ENCODE results near the gene TNP2.
A peak's percentile ranks its signal among the peaks of the same experiment; 100 is the strongest.

The TNP2 gene

DNA sequence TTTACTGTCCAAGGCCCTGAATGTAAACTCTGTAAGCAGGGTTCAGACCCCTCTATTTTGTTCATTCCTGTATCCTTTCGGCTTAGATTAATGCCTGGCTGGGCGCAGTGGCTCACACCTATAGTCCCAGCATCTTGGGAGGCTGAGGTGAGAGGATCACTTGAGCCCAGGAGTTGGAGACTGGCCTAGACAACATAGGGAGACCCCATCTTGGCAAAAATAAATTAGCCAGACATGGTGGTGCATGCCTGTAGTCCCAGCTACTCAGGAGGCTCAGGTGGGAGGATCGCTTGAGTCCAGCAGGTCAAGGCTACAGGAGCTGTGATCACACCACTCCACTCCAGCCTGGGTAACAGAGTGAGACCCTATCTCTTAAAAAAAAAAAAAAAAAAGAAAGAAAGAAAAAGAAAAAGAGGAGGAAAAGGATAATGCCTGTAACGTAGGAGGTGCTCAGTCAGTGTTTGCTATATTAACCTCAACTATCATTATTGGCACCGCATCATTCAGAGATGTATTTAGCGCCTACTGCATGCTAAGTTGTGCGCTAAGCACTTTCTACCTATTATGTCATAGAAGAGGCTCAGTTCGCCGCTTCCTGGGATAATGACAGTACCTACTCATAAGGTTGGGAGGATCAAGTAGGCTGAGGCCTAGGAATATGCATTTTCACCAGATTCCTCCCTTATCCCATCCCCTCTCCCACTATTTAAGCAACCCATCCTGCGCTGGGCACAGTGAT, 18.2 kb downstream of the TNP2 start:
- no peak overlapping the region for H3K4me3 ChIP-seq (replicated peaks in 1 of 2; ENCODE audit: low read depth in 2 of 2, low read length in 2 of 2)
- TF ChIP-seq CTCF (IDR thresholded peaks at IDR 0.05; ENCODE audit: low read depth, low read length): no peak
- no peak for DNase-seq (ENCODE audit: low read depth in 2 of 2)

GRCh38 chr16:11250091-11250785, 18.9 kb downstream of the TNP2 start:
- no peak overlapping the region for H3K4me3 ChIP-seq (replicated peaks in 1 of 2; ENCODE audit: low read depth in 2 of 2, low read length in 2 of 2)

DNA sequence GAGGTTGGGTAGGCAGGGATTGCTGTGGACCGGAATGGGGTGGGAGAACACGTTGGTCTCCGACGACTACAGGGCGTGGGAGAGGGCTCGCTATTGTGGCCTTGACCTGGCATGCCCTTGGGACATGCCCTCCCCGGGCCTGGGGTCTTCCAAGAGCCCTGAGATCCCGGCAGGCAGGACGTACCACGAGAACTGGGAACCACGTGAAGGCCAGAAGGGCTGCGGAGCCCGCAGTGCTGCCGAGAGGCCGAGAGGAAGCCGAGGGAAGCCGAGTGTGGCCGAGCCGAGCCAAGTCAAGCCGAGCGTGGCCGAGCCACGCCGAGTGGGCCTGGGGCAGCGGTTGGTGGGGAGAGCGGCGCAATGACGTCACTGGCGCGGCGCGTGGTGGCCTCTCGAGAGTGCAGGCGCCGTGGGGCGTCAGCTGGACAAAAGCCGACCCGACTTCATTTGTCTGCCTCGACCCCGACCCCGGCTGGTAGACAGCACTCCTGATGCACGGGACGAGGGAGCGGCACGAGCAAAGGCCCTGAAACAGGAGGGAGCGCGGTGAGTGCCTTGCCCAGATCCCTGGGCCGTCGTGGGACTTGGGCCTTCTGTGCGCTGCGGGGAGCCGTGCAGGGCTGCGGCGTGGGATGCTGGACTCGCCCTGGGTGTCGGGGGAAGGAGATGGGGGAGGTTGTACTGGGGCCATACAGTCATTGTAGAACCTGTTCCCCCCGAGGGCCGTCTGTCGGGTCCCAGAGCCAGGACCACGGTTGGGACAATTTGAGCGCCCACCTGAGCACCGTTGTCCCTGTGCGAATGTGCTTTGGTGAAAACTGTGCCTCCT, 19.7 kb downstream of the TNP2 start:
- no peak for TF ChIP-seq CTCF (IDR thresholded peaks at IDR 0.05; ENCODE audit: low read depth, low read length)
- H3K4me3 ChIP-seq (replicated peaks in 1 of 2; ENCODE audit: low read depth in 2 of 2, low read length in 2 of 2): no peak overlapping the region
- DNase-seq (ENCODE audit: low read depth in 2 of 2): no peak

More at GRCh38 chr16:11250091-11250785, 18.9 kb downstream of the TNP2 start:
- peak; percentile 18 to 47 for DNase-seq (ENCODE audit: low read depth in 2 of 2)
- no peak for TF ChIP-seq CTCF (IDR thresholded peaks at IDR 0.05; ENCODE audit: low read depth, low read length)

DNA sequence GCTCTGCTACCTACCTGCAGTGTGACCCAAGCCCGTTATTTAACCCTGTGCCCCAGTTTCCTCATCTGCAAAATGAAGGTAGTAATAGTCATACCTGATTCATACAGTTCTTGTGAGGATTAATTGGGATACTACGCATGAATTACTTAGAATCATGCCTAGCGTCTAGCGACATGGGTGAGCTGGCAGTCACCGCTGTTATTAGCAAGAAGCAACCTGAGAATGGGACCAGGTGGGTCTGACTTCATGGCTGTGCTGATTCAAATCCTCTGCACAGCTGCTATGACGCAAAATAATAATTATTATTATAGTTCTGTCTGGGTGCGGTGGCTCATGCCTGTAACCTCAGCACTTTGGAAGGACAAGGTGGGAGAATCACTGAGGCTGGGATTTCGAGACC, 21.0 kb downstream of the TNP2 start:
- TF ChIP-seq CTCF (IDR thresholded peaks at IDR 0.05; ENCODE audit: low read depth, low read length): no peak
- no peak overlapping the region for H3K4me3 ChIP-seq (replicated peaks in 1 of 2; ENCODE audit: low read depth in 2 of 2, low read length in 2 of 2)
- no peak for DNase-seq (ENCODE audit: low read depth in 2 of 2)

DNA sequence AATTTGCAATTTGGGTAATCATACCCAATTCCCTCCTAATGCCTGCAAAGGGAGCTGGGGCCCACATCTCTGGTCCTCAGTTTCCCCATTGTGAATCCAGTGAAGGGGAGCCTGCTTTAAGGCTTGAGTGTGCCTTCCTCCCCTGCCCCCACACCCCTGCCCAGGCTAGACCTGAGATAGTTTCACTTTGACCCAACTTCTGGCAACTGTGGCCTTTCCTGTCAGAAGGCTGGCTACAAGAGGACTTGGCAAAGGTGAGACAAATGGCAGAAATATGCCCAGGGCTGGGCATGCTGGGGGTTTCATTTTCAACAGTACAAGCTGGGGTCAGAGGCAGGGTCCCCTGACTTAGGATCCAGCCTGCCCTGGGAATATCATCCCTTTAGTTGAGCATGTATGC, 23.1 kb downstream of the TNP2 start:
- TF ChIP-seq CTCF (IDR thresholded peaks at IDR 0.05; ENCODE audit: low read depth, low read length): no peak
- no peak for DNase-seq (ENCODE audit: low read depth in 2 of 2)
- H3K4me3 ChIP-seq (replicated peaks in 1 of 2; ENCODE audit: low read depth in 2 of 2, low read length in 2 of 2): no peak overlapping the region

DNA sequence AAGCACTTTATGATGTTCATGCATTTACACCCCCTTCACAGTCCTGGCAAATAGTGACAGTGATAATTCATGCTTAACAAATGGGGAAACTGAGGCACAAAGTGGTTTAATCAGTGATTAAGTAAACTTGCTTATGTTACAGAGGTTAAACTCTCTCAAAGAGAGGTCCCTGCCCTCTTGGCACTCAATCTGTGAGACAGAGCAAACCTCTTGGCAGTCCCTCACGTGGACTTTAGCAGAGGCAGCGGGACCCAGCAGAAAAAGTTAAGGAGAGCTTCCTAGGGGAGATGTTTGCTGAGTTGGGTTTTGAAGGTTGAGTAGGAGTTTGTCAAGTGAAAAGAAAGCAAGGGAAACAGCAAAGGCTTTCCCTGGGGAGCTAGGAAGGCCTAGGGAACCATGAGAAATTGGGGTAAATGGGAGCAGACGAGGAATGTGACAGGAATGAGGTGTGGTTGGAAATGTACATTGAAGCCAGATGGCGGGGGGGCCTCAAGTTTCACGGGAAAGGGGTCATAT, 23.8 kb downstream of the TNP2 start:
- no peak overlapping the region for H3K4me3 ChIP-seq (replicated peaks in 1 of 2; ENCODE audit: low read depth in 2 of 2, low read length in 2 of 2)
- TF ChIP-seq CTCF (IDR thresholded peaks at IDR 0.05; ENCODE audit: low read depth, low read length): no peak
- no peak for DNase-seq (ENCODE audit: low read depth in 2 of 2)

Data from cardiac fibroblast (primary cell).